ENCODE measurements around the gene KRIT1.
"Not testable (repeated sequence)": the region's sequence is repeated elsewhere in the genome, so short reads cannot be mapped to it uniquely, and the experiment has no call there.

DNA sequence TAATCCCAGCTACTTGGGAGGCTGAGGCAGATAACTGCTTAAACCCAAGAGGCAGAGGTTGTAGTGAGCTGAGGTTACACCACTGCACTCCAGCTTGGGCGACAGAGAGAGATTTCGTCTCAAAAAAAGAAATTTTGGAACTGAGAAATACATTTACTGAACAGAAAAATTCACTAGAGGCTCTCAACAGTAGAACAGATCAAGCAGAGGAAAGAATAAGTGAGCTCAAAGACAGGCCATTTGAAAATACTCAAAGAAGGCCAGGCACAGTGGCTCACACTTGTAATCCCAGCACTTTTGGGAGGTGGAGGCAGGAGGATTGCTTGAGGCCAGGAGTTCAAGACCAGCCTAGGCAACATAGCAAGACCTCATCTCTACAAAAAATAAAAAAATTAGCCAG, 76.2 kb downstream of the KRIT1 start:
- TF ChIP-seq, protein P1, sequence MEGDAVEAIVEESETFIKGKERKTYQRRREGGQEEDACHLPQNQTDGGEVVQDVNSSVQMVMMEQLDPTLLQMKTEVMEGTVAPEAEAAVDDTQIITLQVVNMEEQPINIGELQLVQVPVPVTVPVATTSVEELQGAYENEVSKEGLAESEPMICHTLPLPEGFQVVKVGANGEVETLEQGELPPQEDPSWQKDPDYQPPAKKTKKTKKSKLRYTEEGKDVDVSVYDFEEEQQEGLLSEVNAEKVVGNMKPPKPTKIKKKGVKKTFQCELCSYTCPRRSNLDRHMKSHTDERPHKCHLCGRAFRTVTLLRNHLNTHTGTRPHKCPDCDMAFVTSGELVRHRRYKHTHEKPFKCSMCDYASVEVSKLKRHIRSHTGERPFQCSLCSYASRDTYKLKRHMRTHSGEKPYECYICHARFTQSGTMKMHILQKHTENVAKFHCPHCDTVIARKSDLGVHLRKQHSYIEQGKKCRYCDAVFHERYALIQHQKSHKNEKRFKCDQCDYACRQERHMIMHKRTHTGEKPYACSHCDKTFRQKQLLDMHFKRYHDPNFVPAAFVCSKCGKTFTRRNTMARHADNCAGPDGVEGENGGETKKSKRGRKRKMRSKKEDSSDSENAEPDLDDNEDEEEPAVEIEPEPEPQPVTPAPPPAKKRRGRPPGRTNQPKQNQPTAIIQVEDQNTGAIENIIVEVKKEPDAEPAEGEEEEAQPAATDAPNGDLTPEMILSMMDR (conservative IDR thresholded peaks at IDR 0.05 in 1 of 2, IDR thresholded peaks at IDR 0.05 in 1 of 2; ENCODE audit: low read depth in 1 of 2, low read length in 2 of 2) = not testable (repeated sequence)
- TF ChIP-seq EZH2 (IDR thresholded peaks at IDR 0.05; ENCODE audit: low read length, missing control alignments) = not testable (repeated sequence)
